GM23248 (cell line): Measurements from ENCODE around the gene LAMA3. TPM values are rescaled to one million over a fixed set of nuclear protein-coding genes. Genes with fewer than 3 reads are reported as not detected.

Experiments
- DNase-seq: peaks from one replicate; pipeline ENCODE4 v3.0.0-alpha.2; 2015
- H2AFZ ChIP-seq: fragments of 200-600 bp; sonication (generic); 2 replicates; pipeline ENCODE4 v1.6.1; 2016; ENCODE audit warnings: antibody characterized with exemption
- H3F3A ChIP-seq: fragments of 200-600 bp; sonication (generic); 2 replicates; pipeline ENCODE4 v1.6.1; 2016; ENCODE audit warnings: mild to moderate bottlenecking, antibody characterized with exemption, mixed run types; ENCODE audit not compliant: insufficient read depth
- H3K27ac ChIP-seq: fragments of 200-600 bp; sonication (generic); 2 replicates; pipeline ENCODE4 v1.5.1; 2016; ENCODE audit warnings: mild to moderate bottlenecking
- H3K27me3 ChIP-seq: fragments of 200-600 bp; sonication (generic); replicated peaks from 2 replicates; pipeline ENCODE4 v1.6.1; 2016; ENCODE audit warnings: mild to moderate bottlenecking; ENCODE audit not compliant: insufficient read depth
- H3K36me3 ChIP-seq: fragments of 200-600 bp; sonication (generic); 2 replicates; pipeline ENCODE4 v1.6.1; 2016; ENCODE audit warnings: low read depth, mild to moderate bottlenecking
- H3K4me1 ChIP-seq: fragments of 200-600 bp; sonication (generic); 2 replicates; pipeline ENCODE4 v1.6.1; 2016; ENCODE audit warnings: mild to moderate bottlenecking; ENCODE audit not compliant: insufficient read depth
- H3K4me2 ChIP-seq: fragments of 200-600 bp; sonication (generic); one replicate; pipeline ENCODE4 v1.6.1; 2016; ENCODE audit warnings: mild to moderate bottlenecking; ENCODE audit not compliant: unreplicated experiment
- H3K4me3 ChIP-seq: fragments of 200-600 bp; sonication (generic); 2 replicates; pipeline ENCODE4 v1.5.1; 2016; ENCODE audit warnings: mild to moderate bottlenecking
- H3K79me2 ChIP-seq: fragments of 200-600 bp; sonication (generic); 2 replicates; pipeline ENCODE4 v1.6.1; 2016; ENCODE audit warnings: mild to moderate bottlenecking; ENCODE audit not compliant: insufficient read depth
- H3K9ac ChIP-seq: fragments of 200-600 bp; sonication (generic); 2 replicates; pipeline ENCODE4 v1.6.1; 2016; ENCODE audit warnings: mild to moderate bottlenecking
- H3K9me2 ChIP-seq: fragments of 200-600 bp; sonication (generic); 2 replicates; pipeline ENCODE4 v1.6.1; 2016; ENCODE audit warnings: mixed run types, mild to moderate bottlenecking, moderate library complexity; ENCODE audit not compliant: insufficient read depth
- H3K9me3 ChIP-seq: fragments of 200-600 bp; sonication (generic); one replicate; pipeline ENCODE4 v1.6.1; 2017; ENCODE audit warnings: low read depth
- H4K20me1 ChIP-seq: fragments of 200-600 bp; sonication (generic); 2 replicates; pipeline ENCODE4 v1.6.0; 2016; ENCODE audit not compliant: insufficient read depth
- EZH2 ChIP-seq: fragments of 200-600 bp; sonication (generic); IDR thresholded peaks from 2 replicates; pipeline ENCODE4 v1.6.1; 2018; ENCODE audit warnings: antibody characterized with exemption, mild to moderate bottlenecking; ENCODE audit not compliant: insufficient read depth, poor library complexity, severe bottlenecking
- EZH2phosphoT487 ChIP-seq: fragments of 200-600 bp; sonication (generic); IDR thresholded peaks from 2 replicates; pipeline ENCODE4 v1.6.1; 2018; ENCODE audit warnings: antibody characterized with exemption, moderate library complexity, mild to moderate bottlenecking, low read depth; ENCODE audit not compliant: insufficient read depth
- WGBS, 2 experiments: methylation state at CpG; one replicate each; pipeline ENCODE4 v1.1.6; 2015 to 2017; ENCODE audit warnings: low lambda C conversion rate in 2 of 2, low coverage in 1 of 2; ENCODE audit errors: missing lambda C conversion rate in 2 of 2; 5-methylcytosine and 5-hydroxymethylcytosine counted together
- in situ Hi-C: fragments of 300-500 bp; cut with MboI; formaldehyde crosslinking; loops from 2 replicates; pipeline ENCODE4 v1.15.0; 2020
- polyA plus RNA-seq: library from polyadenylated mRNA; unstranded; fragments of >200 nt; fragmentation: Nextera tagmentation; extraction: Ambion mirVana; gene quantifications from 2 replicates; pipeline ENCODE4 v1.2.1, GENCODE V29; 2016
- total RNA-seq: library from RNA; depleted of rRNA; stranded (reverse); fragments of >200 nt; shearing (Covaris generic); gene quantifications from 2 replicates; pipeline ENCODE4 v1.2.3, GENCODE V29; 2014

Gene LAMA3
- total and polyA plus RNA-seq, 2 experiments from 2014 or later, result 0.93 to 1.9 TPM

- peak overlapping the region; percentile 57 for H3K4me3 ChIP-seq
- peaks cover 40% of the 10 kb centered on the region for H3K4me1 ChIP-seq
- no peaks in the 10 kb centered on the region for H4K20me1 ChIP-seq
- H3K9ac ChIP-seq, result peak overlapping the region; percentile 68
- H3K9me2 ChIP-seq, result peaks cover 8% of the 10 kb centered on the region; the same call in 1 of the 2 replicates
- TF ChIP-seq EZH2, result no peak
- TF ChIP-seq EZH2phosphoT487, result no peak
- H3K36me3 ChIP-seq, result no peaks in the 10 kb centered on the region
- H3K79me2 ChIP-seq, result no peaks in the 10 kb centered on the region
- H3K27ac ChIP-seq, result peak overlapping the region; percentile 90
- no peaks in the 10 kb centered on the region for H3K27me3 ChIP-seq
- H3F3A ChIP-seq, result peaks cover 27% of the 10 kb centered on the region
- in situ Hi-C loops, result no loop called here
- peak; percentile 36 for DNase-seq
- H2AFZ ChIP-seq, result peak overlapping the region; percentile 77
- WGBS, 2 experiments, result 8 to 19% methylated on average over 2 of the region's 2 CpGs
- H3K4me2 ChIP-seq, result peak overlapping the region; percentile 73
- H3K9me3 ChIP-seq, result no peaks in the 10 kb centered on the region
These were observed 149.0 kb downstream of the LAMA3 start for GRCh38 chr18:23838233-23838632.

- Histone ChIP-seq H3K9me3 (no peaks in the 10 kb centered on the region), H2AFZ (peak overlapping the region; percentile 77), H3F3A (peaks cover 27% of the 10 kb centered on the region), H3K27me3 (no peaks in the 10 kb centered on the region), H3K9ac (peak overlapping the region; percentile 68), H3K4me3 (peak overlapping the region; percentile 57), H3K79me2 (no peaks in the 10 kb centered on the region), H4K20me1 (no peaks in the 10 kb centered on the region), H3K36me3 (no peaks in the 10 kb centered on the region), H3K9me2 (peaks cover 8% of the 10 kb centered on the region; the same call in 1 of the 2 replicates), H3K4me2 (peak overlapping the region; percentile 73), H3K4me1 (peaks cover 40% of the 10 kb centered on the region), H3K27ac (peak overlapping the region; percentile 90)
- WGBS, 2 experiments, result 7 to 9% methylated on average over 7 of the region's 7 CpGs
- TF ChIP-seq EZH2, result no peak
- no peak for TF ChIP-seq EZH2phosphoT487
- in situ Hi-C loops, result no loop called here
- peak; percentile 77 for DNase-seq
These were observed 149.6 kb downstream of the LAMA3 start for GRCh38 chr18:23838801-23839366.

- H3K27me3 ChIP-seq, result no peaks in the 10 kb centered on the region
- H2AFZ ChIP-seq, result no peak overlapping the region
- H4K20me1 ChIP-seq, result no peaks in the 10 kb centered on the region
- no peak overlapping the region for H3K4me3 ChIP-seq
- H3K36me3 ChIP-seq, result no peaks in the 10 kb centered on the region
- no peak overlapping the region for H3K9ac ChIP-seq
- H3K79me2 ChIP-seq, result no peaks in the 10 kb centered on the region
- no peaks in the 10 kb centered on the region for H3K9me3 ChIP-seq
- no peaks in the 10 kb centered on the region for H3K9me2 ChIP-seq
- H3K27ac ChIP-seq, result no peak overlapping the region
- no peak for DNase-seq
- H3F3A ChIP-seq, result peaks cover 23% of the 10 kb centered on the region
- TF ChIP-seq EZH2 (no peak), EZH2phosphoT487 (no peak)
- WGBS, 2 experiments, result 95 to 99% methylated on average over 14 of the region's 14 CpGs
- H3K4me2 ChIP-seq, result no peak overlapping the region
- H3K4me1 ChIP-seq, result peaks cover 35% of the 10 kb centered on the region
- in situ Hi-C loops, result no loop called here
These were observed 153.1 kb downstream of the LAMA3 start for GRCh38 chr18:23842305-23842704.

- no peaks in the 10 kb centered on the region for H3K9me2 ChIP-seq
- H3K79me2 ChIP-seq, result no peaks in the 10 kb centered on the region
- H3K36me3 ChIP-seq, result no peaks in the 10 kb centered on the region
- H2AFZ ChIP-seq, result no peak overlapping the region
- peaks cover 10% of the 10 kb centered on the region for H3K4me1 ChIP-seq
- H3K9me3 ChIP-seq, result no peaks in the 10 kb centered on the region
- no peaks in the 10 kb centered on the region for H3F3A ChIP-seq
- 74% methylated on average over 9 of the region's 9 CpGs for WGBS, 2 experiments
- H3K4me3 ChIP-seq, result no peak overlapping the region
- in situ Hi-C loops, result no loop called here
- TF ChIP-seq EZH2 (no peak), EZH2phosphoT487 (no peak)
- H3K27me3 ChIP-seq, result no peaks in the 10 kb centered on the region
- no peak overlapping the region for H3K4me2 ChIP-seq
- H4K20me1 ChIP-seq, result no peaks in the 10 kb centered on the region
- H3K27ac ChIP-seq, result no peak overlapping the region
- H3K9ac ChIP-seq, result no peak overlapping the region
- DNase-seq, result peak; percentile 38
These were observed 155.9 kb downstream of the LAMA3 start for GRCh38 chr18:23844991-23845680.
